IPS-NIHi7 (cell line): ENCODE data around the gene ELL3.
"Not testable (repeated sequence)": the region's sequence is repeated elsewhere in the genome, so short reads cannot be mapped to it uniquely, and the experiment has no call there.

Source experiments
- DNase-seq: peaks from one replicate; pipeline ENCODE4 v3.0.0; 2012; ENCODE audit warnings: mixed read lengths; ENCODE audit errors: extremely low spot score

ELL3 gene

GRCh38 chr15:43791993-43792760, 15.4 kb upstream of the ELL3 start, which contains the start of gene SERF2:
TSS of gene SERF2 (plus strand) at chr15:43792320. CDS start at chr15:43792377, 57 bp downstream.
- DNase-seq = peak; percentile 100

GRCh38 chr15:43789409-43789808, 12.6 kb upstream of the ELL3 start:
- DNase-seq = no peak

GRCh38 chr15:43779016-43779415, 2.2 kb upstream of the ELL3 start:
- no peak for DNase-seq

- DNase-seq = no peak
These were observed 625 bp upstream of the ELL3 start for GRCh38 chr15:43777267-43777914.

- DNase-seq = no peak
These were observed 557 bp downstream of the ELL3 start for GRCh38 chr15:43776101-43776717.

GRCh38 chr15:43775411-43775965, 1.3 kb downstream of the ELL3 start:
- DNase-seq = no peak

- no peak for DNase-seq
These were observed 2.7 kb downstream of the ELL3 start for GRCh38 chr15:43774062-43774461.

- no peak for DNase-seq
These were observed 4.1 kb downstream of the ELL3 start for GRCh38 chr15:43772624-43773023.

- no peak for DNase-seq
These were observed 5.0 kb downstream of the ELL3 start for GRCh38 chr15:43771816-43772215.

GRCh38 chr15:43769584-43770228, 7.1 kb downstream of the ELL3 start:
- DNase-seq = peak; percentile 69

- DNase-seq = no peak
These were observed 12.8 kb downstream of the ELL3 start for GRCh38 chr15:43763819-43764446.

- no peak for DNase-seq
These were observed 13.9 kb downstream of the ELL3 start for GRCh38 chr15:43762824-43763223.

- no peak for DNase-seq
These were observed 24.9 kb downstream of the ELL3 start for GRCh38 chr15:43751885-43752284.

GRCh38 chr15:43749690-43750345, 26.9 kb downstream of the ELL3 start:
- no peak for DNase-seq

GRCh38 chr15:43748376-43748775, 28.4 kb downstream of the ELL3 start:
- no peak for DNase-seq

GRCh38 chr15:43746903-43747309, 29.9 kb downstream of the ELL3 start:
- DNase-seq = not testable (repeated sequence)

- DNase-seq = peak; percentile 97
These were observed 30.4 kb downstream of the ELL3 start, which contains the start of gene PDIA3 for GRCh38 chr15:43746245-43746902. TSS of gene PDIA3 (plus strand) at chr15:43746438. CDS start at chr15:43746540, 102 bp downstream.

- no peak for DNase-seq
These were observed 41.4 kb downstream of the ELL3 start for GRCh38 chr15:43735416-43735815.

- DNase-seq = not testable (repeated sequence)
These were observed 48.6 kb downstream of the ELL3 start for GRCh38 chr15:43728053-43728725.

GRCh38 chr15:43726306-43726705, 50.5 kb downstream of the ELL3 start:
- not testable (repeated sequence) for DNase-seq
